HEK293T (cell line): ENCODE data around the gene LSAMP.
A peak's percentile ranks its signal among the peaks of the same experiment; 100 is the strongest.

ENCODE experiments used
- CTCF ChIA-PET: fragments of 350-600 bp; formaldehyde crosslinking; extraction: SDS; loops from one replicate; lab custom pipeline; 2021; ENCODE audit warnings: antibody characterized with exemption, inconsistent platforms; lab: Yijun Ruan, JAX
- POLR2A ChIA-PET: fragments of 350-600 bp; formaldehyde crosslinking; extraction: SDS; loops from one replicate; lab custom pipeline; 2020; ENCODE audit warnings: antibody characterized with exemption, inconsistent platforms; lab: Yijun Ruan, JAX
- DNase-seq: peaks from one replicate; pipeline ENCODE4 v3.0.0; 2012; ENCODE audit warnings: mixed read lengths; ENCODE audit errors: extremely low spot score
- ARNT ChIP-seq: fragments of 450-650 bp; IDR thresholded peaks from 2 replicates; pipeline ENCODE4 v1.6.1; 2017; ENCODE audit warnings: mild to moderate bottlenecking
- BHLHE40 ChIP-seq: fragments of 450-650 bp; IDR thresholded peaks from 2 replicates; pipeline ENCODE4 v1.6.1; 2016; ENCODE audit warnings: mild to moderate bottlenecking, moderate library complexity, borderline replicate concordance
- CTBP1 ChIP-seq: fragments of 450-650 bp; IDR thresholded peaks from 2 replicates; pipeline ENCODE4 v1.6.1; 2016; ENCODE audit warnings: borderline replicate concordance
- ELF4 ChIP-seq: fragments of 450-650 bp; IDR thresholded peaks from 2 replicates; pipeline ENCODE4 v1.6.1; 2017; ENCODE audit warnings: antibody characterized with exemption
- FOXA1 ChIP-seq: fragments of 450-650 bp; IDR thresholded peaks from 2 replicates; pipeline ENCODE4 v1.6.1; 2016; ENCODE audit warnings: mild to moderate bottlenecking
- FOXK2 ChIP-seq: fragments of 450-650 bp; IDR thresholded peaks from 2 replicates; pipeline ENCODE4 v1.6.1; 2016; ENCODE audit warnings: mild to moderate bottlenecking
- FOXM1 ChIP-seq: fragments of 450-650 bp; IDR thresholded peaks from 2 replicates; pipeline ENCODE4 v1.6.1; 2017; ENCODE audit warnings: mild to moderate bottlenecking, borderline replicate concordance
- HDGF ChIP-seq: fragments of 450-650 bp; IDR thresholded peaks from 2 replicates; pipeline ENCODE4 v1.6.1; 2017; ENCODE audit warnings: antibody characterized with exemption, borderline replicate concordance
- L3MBTL2 ChIP-seq: fragments of 450-650 bp; conservative IDR thresholded peaks from 2 replicates; pipeline ENCODE4 v1.6.1; 2016; ENCODE audit warnings: mild to moderate bottlenecking
- LEF1 ChIP-seq: fragments of 450-650 bp; IDR thresholded peaks from 2 replicates; pipeline ENCODE4 v1.6.1; 2017; ENCODE audit warnings: mild to moderate bottlenecking, borderline replicate concordance
- NFRKB ChIP-seq: fragments of 450-650 bp; IDR thresholded peaks from 2 replicates; pipeline ENCODE4 v1.6.1; 2016; ENCODE audit warnings: mild to moderate bottlenecking, moderate library complexity
- SP1 ChIP-seq: fragments of 450-650 bp; IDR thresholded peaks from 2 replicates; pipeline ENCODE4 v1.6.1; 2017
- SUZ12 ChIP-seq: fragments of 450-650 bp; IDR thresholded peaks from 2 replicates; pipeline ENCODE4 v1.6.1; 2016; ENCODE audit warnings: mild to moderate bottlenecking
- TARDBP ChIP-seq: fragments of 450-650 bp; IDR thresholded peaks from 2 replicates; pipeline ENCODE4 v1.6.1; 2016
- ZNF384 ChIP-seq: fragments of 450-650 bp; IDR thresholded peaks from 2 replicates; pipeline ENCODE4 v1.6.1; 2016
- TF ChIP-seq, protein P1 (sequence below): fragments of 450-650 bp; IDR thresholded peaks from 2 replicates; pipeline ENCODE4 v1.6.1; 2016

LSAMP gene

DNA sequence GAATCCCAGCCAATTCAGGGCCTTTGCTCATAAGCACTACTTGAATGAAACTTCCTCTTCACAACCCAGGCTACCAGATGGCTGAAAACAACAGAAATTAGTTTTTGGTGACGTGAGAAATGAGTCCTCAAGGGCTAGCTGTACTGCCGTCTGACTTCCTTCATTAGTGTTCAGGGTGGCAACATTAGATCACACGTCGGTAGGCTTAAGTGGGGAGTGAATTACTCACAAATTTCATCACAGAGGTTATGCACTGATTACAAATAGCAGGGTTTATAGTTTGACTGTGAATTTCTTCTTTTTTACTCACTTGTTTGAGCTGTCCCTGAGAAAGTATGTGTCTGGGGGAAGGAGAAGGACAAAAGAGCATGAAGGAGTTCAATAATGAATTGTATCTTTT, 424.8 kb downstream of the LSAMP start:
- ChIA-PET CTCF (no interaction called here), POLR2A (no interaction called here)
- DNase-seq: no peak
- no peak for TF ChIP-seq L3MBTL2
- TF ChIP-seq BHLHE40: no peak
- no peak for TF ChIP-seq ELF4
- no peak for TF ChIP-seq TARDBP
- no peak for TF ChIP-seq FOXK2
- TF ChIP-seq, protein P1, sequence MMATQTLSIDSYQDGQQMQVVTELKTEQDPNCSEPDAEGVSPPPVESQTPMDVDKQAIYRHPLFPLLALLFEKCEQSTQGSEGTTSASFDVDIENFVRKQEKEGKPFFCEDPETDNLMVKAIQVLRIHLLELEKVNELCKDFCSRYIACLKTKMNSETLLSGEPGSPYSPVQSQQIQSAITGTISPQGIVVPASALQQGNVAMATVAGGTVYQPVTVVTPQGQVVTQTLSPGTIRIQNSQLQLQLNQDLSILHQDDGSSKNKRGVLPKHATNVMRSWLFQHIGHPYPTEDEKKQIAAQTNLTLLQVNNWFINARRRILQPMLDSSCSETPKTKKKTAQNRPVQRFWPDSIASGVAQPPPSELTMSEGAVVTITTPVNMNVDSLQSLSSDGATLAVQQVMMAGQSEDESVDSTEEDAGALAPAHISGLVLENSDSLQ: no peak
- no peak for TF ChIP-seq FOXM1
- TF ChIP-seq SUZ12: no peak
- TF ChIP-seq ARNT: no peak
- no peak for TF ChIP-seq CTBP1
- no peak for TF ChIP-seq LEF1
- TF ChIP-seq ZNF384: no peak
- no peak for TF ChIP-seq SP1
- no peak for TF ChIP-seq HDGF
- TF ChIP-seq NFRKB: no peak
- no peak for TF ChIP-seq FOXA1

DNA sequence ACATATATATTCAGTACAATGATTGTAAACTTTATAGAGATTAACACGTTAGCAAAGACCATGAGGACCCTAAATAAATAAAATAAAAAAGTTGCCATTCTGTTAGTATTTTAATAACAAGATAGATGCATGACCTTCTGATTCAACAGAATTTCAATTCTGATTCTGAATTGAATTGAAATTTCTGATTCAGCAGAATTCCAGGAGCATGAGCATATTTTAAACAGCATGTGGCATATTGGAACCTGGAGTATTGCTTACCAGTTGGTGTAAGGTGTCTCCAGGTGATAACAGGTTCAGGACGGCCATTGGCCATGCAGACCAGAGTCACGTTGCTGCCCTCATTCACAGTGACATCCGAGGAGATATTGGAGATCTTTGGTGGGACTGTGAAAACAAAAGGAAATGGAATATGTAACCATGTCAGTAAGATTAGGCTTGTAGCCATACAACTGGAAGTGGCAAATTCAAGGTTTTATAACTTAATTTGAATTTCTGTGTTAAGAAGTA, 426.0 kb downstream of the LSAMP start:
- DNase-seq: no peak
- POLR2A ChIA-PET: no interaction called here
- no peak for TF ChIP-seq ARNT
- TF ChIP-seq HDGF: no peak
- TF ChIP-seq FOXK2: no peak
- TF ChIP-seq, protein P1: no peak
- no peak for TF ChIP-seq FOXM1
- no peak for TF ChIP-seq SUZ12
- no peak for TF ChIP-seq LEF1
- TF ChIP-seq FOXA1: no peak
- TF ChIP-seq CTBP1: no peak
- TF ChIP-seq NFRKB: no peak
- CTCF ChIA-PET: no interaction called here

DNA sequence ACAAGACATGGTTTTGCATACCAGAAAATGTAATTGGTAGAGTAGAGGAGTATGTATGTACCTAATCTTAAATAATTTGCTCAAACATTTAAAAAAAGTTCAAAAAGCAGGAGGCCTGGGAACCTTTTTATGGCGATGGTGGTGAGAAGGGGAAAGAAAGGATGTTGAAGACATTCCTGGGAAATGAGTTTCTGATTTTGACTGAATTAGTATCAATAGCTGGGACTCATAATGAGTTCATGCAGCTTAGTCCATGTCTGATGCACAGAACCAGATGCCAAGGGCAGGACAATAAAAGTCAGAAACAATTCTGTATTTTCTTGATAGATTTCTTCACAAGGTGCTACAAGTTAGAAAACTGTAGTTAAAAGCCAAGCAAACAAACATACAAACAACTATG, 426.6 kb downstream of the LSAMP start:
- ChIA-PET POLR2A (no interaction called here), CTCF (no interaction called here)
- no peak for DNase-seq
- TF ChIP-seq ELF4 (no peak), HDGF (no peak), FOXM1 (no peak), CTBP1 (no peak), FOXK2 (no peak), ZNF384 (no peak), BHLHE40 (no peak)
- TF ChIP-seq, protein P1: no peak

DNA sequence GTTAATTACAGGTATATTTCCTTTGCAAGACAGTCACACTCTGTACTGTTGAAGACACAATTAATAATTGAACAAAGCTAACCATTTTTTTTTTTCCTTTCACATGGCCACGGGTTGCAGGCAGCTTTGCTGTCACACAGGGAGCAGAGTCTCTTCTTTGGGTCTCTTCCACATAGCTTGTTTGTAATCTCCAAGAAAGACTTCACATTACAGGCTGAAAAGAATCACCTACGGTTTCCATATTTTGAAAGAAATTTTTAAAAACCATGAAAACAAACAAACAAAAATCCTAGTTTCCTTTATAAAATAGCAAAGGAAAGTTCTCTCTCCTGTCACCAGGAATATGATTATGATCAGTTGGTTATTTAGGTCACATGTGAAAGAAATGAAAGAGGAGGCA, 429.4 kb downstream of the LSAMP start:
- POLR2A ChIA-PET: no interaction called here

DNA sequence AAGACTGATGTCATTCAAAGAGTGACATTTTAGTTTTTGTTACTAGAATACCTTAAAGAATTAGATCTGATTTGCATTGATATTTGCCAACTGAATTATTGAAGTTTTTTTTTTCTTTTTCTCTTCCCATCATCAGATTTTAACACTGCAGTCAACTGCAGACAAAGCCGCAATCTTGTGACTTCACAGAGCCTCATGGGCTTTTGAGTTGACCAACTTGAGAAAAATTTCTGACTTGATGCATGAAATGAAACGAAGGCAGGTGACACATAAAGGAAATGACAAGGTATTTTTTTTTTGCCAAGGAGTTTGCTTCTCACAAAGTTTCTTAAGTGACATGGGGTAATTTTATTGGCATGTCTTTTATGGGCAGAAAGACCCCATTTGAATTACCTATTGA, 438.3 kb downstream of the LSAMP start:
- CTCF ChIA-PET: no interaction called here
- no peak for DNase-seq
- TF ChIP-seq CTBP1 (no peak), TARDBP (no peak), FOXM1 (no peak), NFRKB (no peak), HDGF (no peak), BHLHE40 (no peak), FOXA1 (no peak), ARNT (no peak), FOXK2 (no peak), LEF1 (no peak)
- POLR2A ChIA-PET: no interaction called here

More for the DNA sequence above, 429.4 kb downstream of the LSAMP start:
- DNase-seq: no peak
- TF ChIP-seq ARNT (no peak), ELF4 (no peak), LEF1 (no peak), FOXK2 (no peak), FOXA1 (no peak), NFRKB (no peak), FOXM1 (no peak), L3MBTL2 (no peak), ZNF384 (no peak), SUZ12 (no peak), SP1 (no peak), BHLHE40 (no peak), TARDBP (no peak), CTBP1 (no peak), HDGF (no peak)
- TF ChIP-seq, protein P1: no peak
- CTCF ChIA-PET: no interaction called here

DNA sequence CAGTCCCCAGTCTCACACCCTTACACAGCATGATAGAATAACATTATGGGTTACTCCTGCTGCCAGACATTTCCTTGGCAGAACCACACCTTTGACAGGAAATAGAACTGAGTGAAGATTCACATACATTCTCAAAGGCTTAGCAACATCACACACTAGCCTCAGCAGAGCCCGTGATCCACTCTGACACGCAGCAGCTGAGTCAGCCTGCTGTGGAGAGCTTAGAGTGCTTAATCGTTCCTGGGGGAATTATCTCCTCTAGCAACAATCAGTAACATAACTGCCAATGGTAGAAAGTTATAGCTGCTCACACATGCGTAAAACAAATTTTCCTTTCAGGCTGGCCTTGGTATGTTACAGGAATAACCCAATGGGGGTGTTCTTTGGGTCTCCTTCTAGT, 439.9 kb downstream of the LSAMP start:
- no peak for TF ChIP-seq ELF4
- ChIA-PET POLR2A (no interaction called here), CTCF (no interaction called here)
- peak; percentile 37 for DNase-seq
